HEK293T (cell line): ENCODE data around the gene RAMACL.

Source experiments
- CTCF ChIA-PET: fragments of 350-600 bp; formaldehyde crosslinking; extraction: SDS; loops from one replicate; lab custom pipeline; 2021; ENCODE audit warnings: antibody characterized with exemption, inconsistent platforms; lab: Yijun Ruan, JAX
- POLR2A ChIA-PET: fragments of 350-600 bp; formaldehyde crosslinking; extraction: SDS; loops from one replicate; lab custom pipeline; 2020; ENCODE audit warnings: antibody characterized with exemption, inconsistent platforms; lab: Yijun Ruan, JAX
- DNase-seq: peaks from one replicate; pipeline ENCODE4 v3.0.0; 2012; ENCODE audit warnings: mixed read lengths; ENCODE audit errors: extremely low spot score
- ARNT ChIP-seq: fragments of 450-650 bp; IDR thresholded peaks from 2 replicates; pipeline ENCODE4 v1.6.1; 2017; ENCODE audit warnings: mild to moderate bottlenecking
- BHLHE40 ChIP-seq: fragments of 450-650 bp; IDR thresholded peaks from 2 replicates; pipeline ENCODE4 v1.6.1; 2016; ENCODE audit warnings: mild to moderate bottlenecking, moderate library complexity, borderline replicate concordance
- CTBP1 ChIP-seq: fragments of 450-650 bp; IDR thresholded peaks from 2 replicates; pipeline ENCODE4 v1.6.1; 2016; ENCODE audit warnings: borderline replicate concordance
- ELF4 ChIP-seq: fragments of 450-650 bp; IDR thresholded peaks from 2 replicates; pipeline ENCODE4 v1.6.1; 2017; ENCODE audit warnings: antibody characterized with exemption
- FOXA1 ChIP-seq: fragments of 450-650 bp; IDR thresholded peaks from 2 replicates; pipeline ENCODE4 v1.6.1; 2016; ENCODE audit warnings: mild to moderate bottlenecking
- FOXK2 ChIP-seq: fragments of 450-650 bp; IDR thresholded peaks from 2 replicates; pipeline ENCODE4 v1.6.1; 2016; ENCODE audit warnings: mild to moderate bottlenecking
- FOXM1 ChIP-seq: fragments of 450-650 bp; IDR thresholded peaks from 2 replicates; pipeline ENCODE4 v1.6.1; 2017; ENCODE audit warnings: mild to moderate bottlenecking, borderline replicate concordance
- HDGF ChIP-seq: fragments of 450-650 bp; IDR thresholded peaks from 2 replicates; pipeline ENCODE4 v1.6.1; 2017; ENCODE audit warnings: antibody characterized with exemption, borderline replicate concordance
- L3MBTL2 ChIP-seq: fragments of 450-650 bp; conservative IDR thresholded peaks from 2 replicates; pipeline ENCODE4 v1.6.1; 2016; ENCODE audit warnings: mild to moderate bottlenecking
- LEF1 ChIP-seq: fragments of 450-650 bp; IDR thresholded peaks from 2 replicates; pipeline ENCODE4 v1.6.1; 2017; ENCODE audit warnings: mild to moderate bottlenecking, borderline replicate concordance
- NFRKB ChIP-seq: fragments of 450-650 bp; IDR thresholded peaks from 2 replicates; pipeline ENCODE4 v1.6.1; 2016; ENCODE audit warnings: mild to moderate bottlenecking, moderate library complexity
- PKNOX1 ChIP-seq: fragments of 450-650 bp; IDR thresholded peaks from 2 replicates; pipeline ENCODE4 v1.6.1; 2016
- SP1 ChIP-seq: fragments of 450-650 bp; IDR thresholded peaks from 2 replicates; pipeline ENCODE4 v1.6.1; 2017
- SUZ12 ChIP-seq: fragments of 450-650 bp; IDR thresholded peaks from 2 replicates; pipeline ENCODE4 v1.6.1; 2016; ENCODE audit warnings: mild to moderate bottlenecking
- TARDBP ChIP-seq: fragments of 450-650 bp; IDR thresholded peaks from 2 replicates; pipeline ENCODE4 v1.6.1; 2016
- ZNF384 ChIP-seq: fragments of 450-650 bp; IDR thresholded peaks from 2 replicates; pipeline ENCODE4 v1.6.1; 2016

The RAMACL gene

GRCh38 chr6:166625356-166625755, 38.9 kb upstream of the RAMACL start:
- ChIA-PET POLR2A (no interaction called here), CTCF (no interaction called here)
- TF ChIP-seq ZNF384 (no peak), HDGF (no peak), PKNOX1 (no peak), SUZ12 (no peak), ARNT (no peak)
- DNase-seq, result no peak

DNA sequence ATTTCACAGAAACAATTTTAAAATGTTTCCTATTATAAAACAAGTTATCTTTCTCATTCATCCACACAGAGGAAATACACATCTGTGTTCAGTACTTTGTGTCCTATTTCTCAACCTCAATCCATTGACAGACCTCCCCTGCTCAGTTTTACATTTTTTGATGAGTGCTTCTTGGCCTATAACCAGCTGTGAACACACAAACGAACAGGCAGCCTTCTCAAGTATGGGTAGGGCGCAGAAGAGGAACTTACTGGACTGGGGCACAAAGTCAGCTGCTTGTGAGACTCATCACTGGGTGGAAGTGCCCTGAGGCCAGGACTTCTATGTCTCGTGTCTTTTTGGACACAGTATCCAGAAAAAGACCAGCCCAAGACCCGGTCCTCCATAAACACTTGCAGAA, 37.8 kb upstream of the RAMACL start:
- no peak for DNase-seq
- POLR2A ChIA-PET, result no interaction called here
- CTCF ChIA-PET, result no interaction called here
- TF ChIP-seq ZNF384 (no peak), LEF1 (no peak), FOXM1 (no peak), L3MBTL2 (no peak), SP1 (no peak), CTBP1 (no peak), TARDBP (no peak), SUZ12 (no peak), FOXK2 (no peak), ELF4 (no peak), HDGF (no peak), PKNOX1 (no peak), FOXA1 (no peak), NFRKB (no peak), BHLHE40 (no peak), ARNT (no peak)

DNA sequence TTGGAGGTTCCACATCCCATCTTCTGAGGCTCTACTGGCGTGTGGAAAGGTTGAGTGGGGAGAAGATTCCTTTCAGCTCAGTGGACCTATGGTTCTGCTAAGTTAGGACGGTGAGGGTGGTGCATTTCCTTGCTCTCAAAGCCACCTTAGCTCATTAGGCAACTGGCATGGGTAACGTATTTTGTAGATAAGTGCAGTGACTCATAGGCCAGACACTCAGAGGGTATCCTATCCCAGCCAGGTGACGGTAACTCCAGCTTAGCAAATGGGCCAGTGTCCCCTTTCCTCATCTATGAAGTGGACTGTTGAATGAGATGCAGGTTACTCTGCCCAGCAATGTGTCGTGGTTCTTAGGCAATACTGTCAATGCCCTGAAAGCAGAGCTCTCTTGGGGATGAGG, 36.8 kb upstream of the RAMACL start:
- DNase-seq, result no peak
- TF ChIP-seq SP1, result no peak
- CTCF ChIA-PET, result interaction anchor here (0.6 kb wide), 1 partner anchor 617 kb away, joined by 3 read pairs; no protein-coding TSS in a partner anchor
- POLR2A ChIA-PET, result no interaction called here

DNA sequence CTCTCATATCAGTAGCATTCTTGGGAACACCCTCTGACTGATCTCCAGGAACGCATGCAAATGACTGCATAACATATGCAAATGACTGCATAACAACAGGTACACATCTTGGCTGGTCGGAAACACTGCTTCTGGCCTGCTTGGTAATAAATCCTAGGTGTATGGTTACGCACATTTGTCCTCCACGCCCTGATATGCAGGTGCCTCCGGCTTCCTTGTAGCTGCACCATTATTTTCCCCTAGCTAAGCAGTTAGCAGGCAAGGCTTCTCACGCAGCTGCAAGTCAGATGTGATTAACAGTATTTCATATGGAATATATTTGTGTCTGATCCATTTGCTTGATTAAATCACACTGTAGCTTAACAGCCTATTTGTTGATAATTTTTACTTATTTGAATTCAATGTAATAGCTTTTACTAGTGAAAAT, 34.6 kb upstream of the RAMACL start:
- CTCF ChIA-PET, result no interaction called here
- no peak for DNase-seq
- no peak for TF ChIP-seq BHLHE40
- no peak for TF ChIP-seq HDGF
- TF ChIP-seq TARDBP, result no peak
- no peak for TF ChIP-seq ELF4
- TF ChIP-seq LEF1, result no peak
- TF ChIP-seq NFRKB, result no peak
- no peak for TF ChIP-seq FOXA1
- TF ChIP-seq SP1, result no peak
- TF ChIP-seq CTBP1, result no peak
- TF ChIP-seq SUZ12, result no peak
- no peak for TF ChIP-seq ZNF384
- TF ChIP-seq FOXK2, result no peak
- TF ChIP-seq FOXM1, result no peak
- no peak for TF ChIP-seq PKNOX1
- no peak for TF ChIP-seq L3MBTL2
- TF ChIP-seq ARNT, result no peak
- POLR2A ChIA-PET, result no interaction called here

DNA sequence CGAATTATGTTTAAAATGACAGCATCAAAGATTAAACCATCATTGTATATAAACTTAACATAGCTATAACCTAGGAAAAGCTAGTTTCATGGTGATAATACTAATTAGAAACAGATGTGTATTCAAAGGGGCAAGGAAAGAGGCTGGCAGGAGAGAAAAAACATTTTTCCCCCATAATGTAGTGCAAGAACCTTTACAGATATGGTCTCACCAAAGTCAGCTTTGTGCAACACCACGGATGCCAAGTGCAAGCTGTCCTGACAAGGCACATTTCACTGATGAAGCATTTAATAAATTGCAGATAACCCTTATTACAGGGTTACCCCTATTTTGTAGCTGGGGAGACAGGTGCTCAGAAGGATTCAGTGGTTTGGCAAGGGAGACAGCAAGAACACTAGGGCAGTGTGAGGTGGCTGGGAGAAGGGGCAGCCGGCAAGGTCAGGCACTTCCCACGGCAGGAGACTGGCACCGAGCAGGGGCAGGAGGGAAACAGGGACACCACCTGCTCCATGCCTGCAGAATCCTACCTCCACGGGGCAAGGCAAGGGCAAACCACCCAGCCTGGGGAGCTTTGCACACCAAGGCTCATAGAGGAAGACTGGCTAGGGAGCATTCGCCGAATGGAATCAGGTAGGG, 34.1 kb upstream of the RAMACL start:
- POLR2A ChIA-PET, result no interaction called here
- TF ChIP-seq SP1, result no peak
- TF ChIP-seq BHLHE40, result no peak
- TF ChIP-seq FOXK2, result no peak
- no peak for DNase-seq
- CTCF ChIA-PET, result no interaction called here

DNA sequence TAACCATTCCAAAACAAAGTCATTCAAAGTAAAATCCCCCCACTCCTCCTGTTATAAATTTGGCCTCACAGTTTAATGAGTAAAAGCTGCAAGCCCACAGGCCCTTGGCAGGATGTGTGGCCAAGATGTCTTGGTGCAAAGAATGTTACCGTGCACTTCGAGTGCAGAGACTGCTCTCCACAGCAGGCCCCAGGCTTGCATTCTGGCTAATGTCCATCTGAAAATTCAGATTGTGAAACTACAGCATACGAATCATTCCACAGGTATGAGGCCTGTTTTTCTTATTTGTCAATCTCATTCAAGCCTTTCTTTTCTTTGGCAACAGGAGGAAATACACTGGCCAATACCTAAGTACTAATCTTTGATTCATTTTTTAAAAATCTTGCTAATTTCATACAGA, 33.4 kb upstream of the RAMACL start:
- POLR2A ChIA-PET, result no interaction called here
- CTCF ChIA-PET, result no interaction called here
- DNase-seq, result no peak
- TF ChIP-seq CTBP1 (no peak), ELF4 (no peak), ZNF384 (no peak), ARNT (no peak), BHLHE40 (no peak), PKNOX1 (no peak), HDGF (no peak), TARDBP (no peak), FOXM1 (no peak), LEF1 (no peak), L3MBTL2 (no peak), SP1 (no peak), FOXA1 (no peak), NFRKB (no peak), FOXK2 (no peak)
